ENCODE data around the gene SCAI.

DNA sequence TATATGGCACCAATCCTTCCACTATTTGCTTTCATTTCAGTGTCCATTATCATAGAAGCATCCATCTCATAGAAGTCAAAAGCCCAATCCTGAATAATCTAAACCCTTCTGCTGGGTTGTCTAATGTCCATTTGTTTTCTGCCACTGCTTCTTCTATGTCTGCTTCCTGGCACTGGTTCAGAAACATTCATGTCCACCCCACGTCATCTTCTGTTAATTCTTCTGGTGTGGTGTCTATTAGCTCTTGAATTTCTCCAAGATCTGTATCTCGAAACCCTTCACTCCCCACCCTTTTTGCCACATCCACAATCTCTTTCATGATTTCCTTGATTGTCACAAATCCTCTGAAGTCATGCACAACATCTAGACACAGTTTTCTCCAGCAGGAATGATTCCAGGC, 179.3 kb downstream of the SCAI start:
- no peak for TF ChIP-seq EZH2 (IDR thresholded peaks at IDR 0.05)
- TF ChIP-seq POLR2AphosphoS5 (IDR thresholded peaks at IDR 0.05; ENCODE audit: borderline replicate concordance, low read depth, low read length) = no peak
- no peak for TF ChIP-seq FOXP2 (optimal IDR thresholded peaks at IDR 0.05; ENCODE audit: control extremely low read depth, extremely low read length, insufficient read depth)

Data from SK-N-MC (cell line).